ENCODE measurements around the gene TAF5L. TPM values are rescaled to one million over a fixed set of nuclear protein-coding genes. Genes with fewer than 3 reads are reported as not detected.

Gene TAF5L
- total and polyA plus RNA-seq, 2 of the 13 experiments (the other 11 are each of a cell fraction or from before 2014, with no cell fraction given) = 10.8 to 18.2 TPM

GRCh38 chr1:229582011-229582694 lies 43.8 kb downstream of the TAF5L start:
- POLR2A ChIA-PET = interaction anchor here (1.1 kb wide), 1 partner anchor 23 kb away, joined by 5 read pairs; the partner anchor contains the start of gene ABCB10
- H3K4me1 ChIP-seq (ENCODE audit: insufficient read depth, low read length) = peaks cover 37% of the 10 kb centered on the region

GRCh38 chr1:229581485-229581884 lies 44.4 kb downstream of the TAF5L start:
- no peaks in the 10 kb centered on the region for H3K9me3 ChIP-seq (ENCODE audit: low read length)
- no peaks in the 10 kb centered on the region for H4K20me1 ChIP-seq (ENCODE audit: insufficient read depth, low read length)
- H3K9ac ChIP-seq (ENCODE audit: insufficient read depth, low read depth, low read length) = no peak overlapping the region
- DNase-seq (ENCODE audit: low spot score) (no peak), ATAC-seq (no peak), FAIRE-seq (no peak)
- 0 out of 2 replicates have a peak overlapping the region, but pooled peaks have one; percentile 81 for H3K4me2 ChIP-seq (ENCODE audit: low read depth, low read length)
- CTCF ChIA-PET (ENCODE audit: low intra/inter-chr PET ratio, low total read pairs) = no interaction called here
- no peak overlapping the region for H2AFZ ChIP-seq (ENCODE audit: low read length)
- no peaks in the 10 kb centered on the region; a peak in 1 of 5 replicates for H3K27me3 ChIP-seq (ENCODE audit: control insufficient read depth in 1 of 2, insufficient read depth in 2 of 2, low read length in 2 of 2)
- H3K27ac ChIP-seq (ENCODE audit: extremely low read length, insufficient read depth, low read length) = no peak overlapping the region
- no peaks in the 10 kb centered on the region for H3K36me3 ChIP-seq (replicated peaks in 1 of 2; ENCODE audit: control insufficient read depth in 1 of 2, insufficient read depth in 2 of 2, low read length in 2 of 2)
- POLR2A ChIA-PET = interaction anchor here (1.1 kb wide), 1 partner anchor 23 kb away, joined by 5 read pairs; the partner anchor contains the start of gene ABCB10
- in situ Hi-C loops (cut with HindIII; ENCODE audit: extremely low pct_ligation_motif_present, low pct_unique_long_range_greater_than_20kb) (no loop called here), intact Hi-C loops (cut with micrococcal nuclease; ENCODE audit: unreplicated experiment) (no loop called here)
- no peaks in the 10 kb centered on the region for H3K79me2 ChIP-seq (ENCODE audit: insufficient read depth, low read length)
- WGBS (ENCODE audit: low lambda C conversion rate) = 51% methylated on average over 3 of the region's 3 CpGs
- BruUV-seq (replicated peaks) = no TSS peak
- H3K4me1 ChIP-seq (ENCODE audit: insufficient read depth, low read length) = peaks cover 39% of the 10 kb centered on the region
- H3K4me3 ChIP-seq (replicated peaks in 1 of 3; ENCODE audit: insufficient read depth in 1 of 3, low read depth in 2 of 3, low read length in 3 of 3) = no peak overlapping the region
- TF ChIP-seq BCL6 (CRISPR knock-in tag; IDR thresholded peaks at IDR 0.05) (no peak), MAFF (IDR thresholded peaks at IDR 0.05; ENCODE audit: low read depth, low read length) (peak; percentile 67), MAFK (conservative IDR thresholded peaks at IDR 0.05 in 1 of 2, IDR thresholded peaks at IDR 0.05 in 1 of 2; ENCODE audit: low read length in 2 of 2) (peak; percentile 66 to 74; a peak in 3 of 4 replicates), ZBTB34 (CRISPR knock-in tag; IDR thresholded peaks at IDR 0.05) (no peak)
- TF ChIP-seq, protein P1, sequence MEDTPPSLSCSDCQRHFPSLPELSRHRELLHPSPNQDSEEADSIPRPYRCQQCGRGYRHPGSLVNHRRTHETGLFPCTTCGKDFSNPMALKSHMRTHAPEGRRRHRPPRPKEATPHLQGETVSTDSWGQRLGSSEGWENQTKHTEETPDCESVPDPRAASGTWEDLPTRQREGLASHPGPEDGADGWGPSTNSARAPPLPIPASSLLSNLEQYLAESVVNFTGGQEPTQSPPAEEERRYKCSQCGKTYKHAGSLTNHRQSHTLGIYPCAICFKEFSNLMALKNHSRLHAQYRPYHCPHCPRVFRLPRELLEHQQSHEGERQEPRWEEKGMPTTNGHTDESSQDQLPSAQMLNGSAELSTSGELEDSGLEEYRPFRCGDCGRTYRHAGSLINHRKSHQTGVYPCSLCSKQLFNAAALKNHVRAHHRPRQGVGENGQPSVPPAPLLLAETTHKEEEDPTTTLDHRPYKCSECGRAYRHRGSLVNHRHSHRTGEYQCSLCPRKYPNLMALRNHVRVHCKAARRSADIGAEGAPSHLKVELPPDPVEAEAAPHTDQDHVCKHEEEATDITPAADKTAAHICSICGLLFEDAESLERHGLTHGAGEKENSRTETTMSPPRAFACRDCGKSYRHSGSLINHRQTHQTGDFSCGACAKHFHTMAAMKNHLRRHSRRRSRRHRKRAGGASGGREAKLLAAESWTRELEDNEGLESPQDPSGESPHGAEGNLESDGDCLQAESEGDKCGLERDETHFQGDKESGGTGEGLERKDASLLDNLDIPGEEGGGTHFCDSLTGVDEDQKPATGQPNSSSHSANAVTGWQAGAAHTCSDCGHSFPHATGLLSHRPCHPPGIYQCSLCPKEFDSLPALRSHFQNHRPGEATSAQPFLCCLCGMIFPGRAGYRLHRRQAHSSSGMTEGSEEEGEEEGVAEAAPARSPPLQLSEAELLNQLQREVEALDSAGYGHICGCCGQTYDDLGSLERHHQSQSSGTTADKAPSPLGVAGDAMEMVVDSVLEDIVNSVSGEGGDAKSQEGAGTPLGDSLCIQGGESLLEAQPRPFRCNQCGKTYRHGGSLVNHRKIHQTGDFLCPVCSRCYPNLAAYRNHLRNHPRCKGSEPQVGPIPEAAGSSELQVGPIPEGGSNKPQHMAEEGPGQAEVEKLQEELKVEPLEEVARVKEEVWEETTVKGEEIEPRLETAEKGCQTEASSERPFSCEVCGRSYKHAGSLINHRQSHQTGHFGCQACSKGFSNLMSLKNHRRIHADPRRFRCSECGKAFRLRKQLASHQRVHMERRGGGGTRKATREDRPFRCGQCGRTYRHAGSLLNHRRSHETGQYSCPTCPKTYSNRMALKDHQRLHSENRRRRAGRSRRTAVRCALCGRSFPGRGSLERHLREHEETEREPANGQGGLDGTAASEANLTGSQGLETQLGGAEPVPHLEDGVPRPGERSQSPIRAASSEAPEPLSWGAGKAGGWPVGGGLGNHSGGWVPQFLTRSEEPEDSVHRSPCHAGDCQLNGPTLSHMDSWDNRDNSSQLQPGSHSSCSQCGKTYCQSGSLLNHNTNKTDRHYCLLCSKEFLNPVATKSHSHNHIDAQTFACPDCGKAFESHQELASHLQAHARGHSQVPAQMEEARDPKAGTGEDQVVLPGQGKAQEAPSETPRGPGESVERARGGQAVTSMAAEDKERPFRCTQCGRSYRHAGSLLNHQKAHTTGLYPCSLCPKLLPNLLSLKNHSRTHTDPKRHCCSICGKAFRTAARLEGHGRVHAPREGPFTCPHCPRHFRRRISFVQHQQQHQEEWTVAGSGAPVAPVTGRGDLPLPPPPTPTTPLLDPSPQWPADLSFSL (CRISPR knock-in tag; IDR thresholded peaks at IDR 0.05) = no peak
- TF ChIP-seq, protein P2, sequence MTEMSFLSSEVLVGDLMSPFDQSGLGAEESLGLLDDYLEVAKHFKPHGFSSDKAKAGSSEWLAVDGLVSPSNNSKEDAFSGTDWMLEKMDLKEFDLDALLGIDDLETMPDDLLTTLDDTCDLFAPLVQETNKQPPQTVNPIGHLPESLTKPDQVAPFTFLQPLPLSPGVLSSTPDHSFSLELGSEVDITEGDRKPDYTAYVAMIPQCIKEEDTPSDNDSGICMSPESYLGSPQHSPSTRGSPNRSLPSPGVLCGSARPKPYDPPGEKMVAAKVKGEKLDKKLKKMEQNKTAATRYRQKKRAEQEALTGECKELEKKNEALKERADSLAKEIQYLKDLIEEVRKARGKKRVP (CRISPR knock-in tag; IDR thresholded peaks at IDR 0.05) = no peak

More at GRCh38 chr1:229582011-229582694, 43.8 kb downstream of the TAF5L start:
- intact Hi-C loops (cut with micrococcal nuclease; ENCODE audit: unreplicated experiment) = no loop called here
- H3K9me3 ChIP-seq (ENCODE audit: low read length) = no peaks in the 10 kb centered on the region
- WGBS (ENCODE audit: low lambda C conversion rate) = 14% methylated on average over 10 of the region's 11 CpGs
- peak; percentile 86 for ATAC-seq
- no peaks in the 10 kb centered on the region for H3K36me3 ChIP-seq (replicated peaks in 1 of 2; ENCODE audit: control insufficient read depth in 1 of 2, insufficient read depth in 2 of 2, low read length in 2 of 2)
- H4K20me1 ChIP-seq (ENCODE audit: insufficient read depth, low read length) = no peaks in the 10 kb centered on the region
- DNase-seq (ENCODE audit: low spot score) = peak; percentile 50
- CTCF ChIA-PET (ENCODE audit: low intra/inter-chr PET ratio, low total read pairs) = no interaction called here
- FAIRE-seq = no peak
- H3K27me3 ChIP-seq (ENCODE audit: control insufficient read depth in 1 of 2, insufficient read depth in 2 of 2, low read length in 2 of 2) = no peaks in the 10 kb centered on the region; a peak in 1 of 5 replicates
- no peak overlapping the region for H3K27ac ChIP-seq (ENCODE audit: extremely low read length, insufficient read depth, low read length)
- H3K4me3 ChIP-seq (replicated peaks in 1 of 3; ENCODE audit: insufficient read depth in 1 of 3, low read depth in 2 of 3, low read length in 3 of 3) = peak overlapping the region in 1 of 3 experiments; percentile 44; a peak in 2 of 6 replicates
- H3K9ac ChIP-seq (ENCODE audit: insufficient read depth, low read depth, low read length) = no peak overlapping the region
- H3K79me2 ChIP-seq (ENCODE audit: insufficient read depth, low read length) = no peaks in the 10 kb centered on the region
- no TSS peak for BruUV-seq (replicated peaks)
- H3K4me2 ChIP-seq (ENCODE audit: low read depth, low read length) = peak overlapping the region; percentile 81
- TF ChIP-seq RXRB (CRISPR knock-in tag; IDR thresholded peaks at IDR 0.05; ENCODE audit: borderline replicate concordance) = no peak
- peak; percentile 49 for TF ChIP-seq TEAD3 (CRISPR knock-in tag; optimal IDR thresholded peaks at IDR 0.05; ENCODE audit: borderline replicate concordance)
- H2AFZ ChIP-seq (ENCODE audit: low read length) = no peak overlapping the region
- in situ Hi-C loops (cut with HindIII; ENCODE audit: extremely low pct_ligation_motif_present, low pct_unique_long_range_greater_than_20kb) = no loop called here
